Measurements from ENCODE around the gene KLF18. TPM values are rescaled to one million over a fixed set of nuclear protein-coding genes. Genes with fewer than 3 reads are reported as not detected.

KLF18 gene
- total and polyA plus RNA-seq, 2 donors (not counting 3 experiments of a cell fraction or from before 2014, with no cell fraction given) = not detected

- ChIA-PET POLR2A (no interaction called here), CTCF (interaction anchor here (0.8 to 2.2 kb wide), 3 partner anchors 9 to 64 kb away, joined by 3 to 8 read pairs (median 3); no protein-coding TSS in a partner anchor)
- H2AFZ ChIP-seq (ENCODE audit: low read depth, low read length) = no peak overlapping the region
- intact Hi-C loops (cut with micrococcal nuclease) (no loop called here), dilution Hi-C loops (cut with MboI; ENCODE audit: extremely low pct_ligation_motif_present, low sequenced_read_pairs) (no loop called here)
- H3K4me1 ChIP-seq (ENCODE audit: control insufficient read depth, extremely low read depth, insufficient read depth, low read length) = no peaks in the 10 kb centered on the region
- no peak for DNase-seq (ENCODE audit: low read depth, low spot score)
- no peaks in the 10 kb centered on the region for H3K79me2 ChIP-seq (ENCODE audit: control insufficient read depth, insufficient read depth, low read length)
- H3K27me3 ChIP-seq (ENCODE audit: control insufficient read depth in 2 of 2, insufficient read depth in 2 of 2, low read length in 2 of 2) = peaks cover 3 to 4% of the 10 kb centered on the region in 2 experiments
- TF ChIP-seq MAX (IDR thresholded peaks at IDR 0.05; ENCODE audit: insufficient read depth, insufficient read length) (no peak), POLR2AphosphoS5 (IDR thresholded peaks at IDR 0.05; ENCODE audit: insufficient read depth, low read depth, low read length) (no peak), GATA2 (IDR thresholded peaks at IDR 0.05; ENCODE audit: insufficient read depth, insufficient read length, low read depth, low read length) (no peak), JUN (IDR thresholded peaks at IDR 0.05; ENCODE audit: borderline replicate concordance, insufficient read depth, insufficient read length, low read depth) (no peak), FOS (IDR thresholded peaks at IDR 0.05; ENCODE audit: borderline replicate concordance, insufficient read depth, low read length) (no peak), EZH2 (IDR thresholded peaks at IDR 0.05; ENCODE audit: borderline replicate concordance, low read depth, low read length, severe bottlenecking) (no peak), MYC (IDR thresholded peaks at IDR 0.05; ENCODE audit: low read depth, low read length) (no peak), CTCF (IDR thresholded peaks at IDR 0.05; ENCODE audit: extremely low read depth in 1 of 2, insufficient read depth in 1 of 2, low read depth in 1 of 2, low read length in 2 of 2) (no peak), POLR2A (IDR thresholded peaks at IDR 0.05; ENCODE audit: low read depth, low read length) (no peak)
- H3K9ac ChIP-seq (replicated peaks; ENCODE audit: extremely low read depth, insufficient read depth, low read length) = no peak overlapping the region
- H3K4me3 ChIP-seq (replicated peaks in 1 of 3; ENCODE audit: insufficient read depth in 1 of 3, low read depth in 1 of 3, low read length in 3 of 3) = no peak overlapping the region
- H3K36me3 ChIP-seq (ENCODE audit: control insufficient read depth in 2 of 2, extremely low read depth in 1 of 2, insufficient read depth in 2 of 2, low read length in 2 of 2) = no peaks in the 10 kb centered on the region
- no peaks in the 10 kb centered on the region for H3K9me3 ChIP-seq (replicated peaks; ENCODE audit: control insufficient read depth, insufficient read depth, low read length)
- no peak for FAIRE-seq
- no peaks in the 10 kb centered on the region for H3K9me1 ChIP-seq (replicated peaks; ENCODE audit: control insufficient read depth, extremely low read depth, insufficient read depth, low read length)
- no peaks in the 10 kb centered on the region for H4K20me1 ChIP-seq (replicated peaks; ENCODE audit: control insufficient read depth, extremely low read depth, insufficient read depth, low read length)
- BruUV-seq (replicated peaks) = no TSS peak
- no peak overlapping the region for H3K4me2 ChIP-seq (ENCODE audit: insufficient read depth, low read length)
- no peak overlapping the region for H3K27ac ChIP-seq (ENCODE audit: insufficient read depth, low read depth, low read length)
Measured at GRCh38 chr1:44112486-44112885, 28.9 kb downstream of the KLF18 start.

Measured in endothelial cell of umbilical vein (primary cell).